ENCODE data around the gene ATP5F1D. TPM values are rescaled to one million over a fixed set of nuclear protein-coding genes. Genes with fewer than 3 reads are reported as not detected.

Gene ATP5F1D
- total RNA-seq, 2 donors from 2014 or later: 540 to 639 TPM

- intact Hi-C loops (cut with DNase I): loop anchor here (10.0 kb wide), 3 partner anchors 60 to 170 kb away; partner anchors contain the start of gene APC2 (in 1 of the 2)
- DNase-seq: no peak
- no peak for ATAC-seq
These were observed 42.9 kb downstream of the ATP5F1D start for GRCh38 chr19:1284293-1284978.

GRCh38 chr19:1284979-1285736 is 43.6 kb downstream of the ATP5F1D start:
- intact Hi-C loops (cut with DNase I): loop anchor here (10.0 kb wide), 3 partner anchors 60 to 170 kb away; partner anchors contain the start of gene APC2 (in 1 of the 2)
- ATAC-seq (no peak), DNase-seq (no peak)

- ATAC-seq (no peak), DNase-seq (no peak)
- intact Hi-C loops (cut with DNase I): loop anchor here (10.0 kb wide), 3 partner anchors 59 to 169 kb away; partner anchors contain the start of gene APC2 (in 1 of the 2)
These were observed 44.3 kb downstream of the ATP5F1D start, which contains the start of gene EFNA2 for GRCh38 chr19:1285737-1286360. Gene EFNA2, plus strand, starts transcription at chr19:1285873. Its CDS starts 296 bp downstream, at chr19:1286169.

- ATAC-seq (no peak), DNase-seq (no peak)
- intact Hi-C loops (cut with DNase I): loop anchor here (10.0 kb wide), 3 partner anchors 58 to 168 kb away; partner anchors contain the start of gene APC2 (in 1 of the 2)
These were observed 45.2 kb downstream of the ATP5F1D start for GRCh38 chr19:1286487-1287353.

GRCh38 chr19:1287354-1288225 is 46.0 kb downstream of the ATP5F1D start:
- intact Hi-C loops (cut with DNase I): loop anchor here (10.0 kb wide), 3 partner anchors 57 to 167 kb away; partner anchors contain the start of gene APC2 (in 1 of the 2)

GRCh38 chr19:1288226-1288612 is 46.7 kb downstream of the ATP5F1D start:
- intact Hi-C loops (cut with DNase I): loop anchor here (10.0 kb wide), 3 partner anchors 57 to 167 kb away; partner anchors contain the start of gene APC2 (in 1 of the 2)
- no peak for DNase-seq

More at GRCh38 chr19:1287354-1288225, 46.0 kb downstream of the ATP5F1D start:
- no peak for ATAC-seq
- DNase-seq: no peak

GRCh38 chr19:1288833-1289685 is 47.5 kb downstream of the ATP5F1D start:
- DNase-seq (no peak), ATAC-seq (no peak)
- intact Hi-C loops (cut with DNase I): loop anchor here (10.0 kb wide), 3 partner anchors 56 to 166 kb away; partner anchors contain the start of gene APC2 (in 1 of the 2)

More at GRCh38 chr19:1288226-1288612, 46.7 kb downstream of the ATP5F1D start:
- no peak for ATAC-seq

- no peak for DNase-seq
These were observed 48.1 kb downstream of the ATP5F1D start for GRCh38 chr19:1289686-1290025.

GRCh38 chr19:1290196-1290702 is 48.7 kb downstream of the ATP5F1D start:
- ATAC-seq: no peak
- no peak for DNase-seq
- intact Hi-C loops (cut with DNase I): no loop called here

More at GRCh38 chr19:1289686-1290025, 48.1 kb downstream of the ATP5F1D start:
- no peak for ATAC-seq
- intact Hi-C loops (cut with DNase I): loop anchor here (10.0 kb wide), 3 partner anchors 55 to 165 kb away; partner anchors contain the start of gene APC2 (in 1 of the 2)

- DNase-seq: no peak
- ATAC-seq: no peak
- intact Hi-C loops (cut with DNase I): no loop called here
These were observed 49.4 kb downstream of the ATP5F1D start for GRCh38 chr19:1290703-1291651.

- ATAC-seq (no peak), DNase-seq (no peak)
- intact Hi-C loops (cut with DNase I): no loop called here
These were observed 50.3 kb downstream of the ATP5F1D start for GRCh38 chr19:1291761-1292418.

GRCh38 chr19:1292419-1293151 is 51.0 kb downstream of the ATP5F1D start:
- ATAC-seq: no peak
- DNase-seq: no peak
- intact Hi-C loops (cut with DNase I): no loop called here

GRCh38 chr19:1293782-1294604 is 52.4 kb downstream of the ATP5F1D start:
- no peak for ATAC-seq
- intact Hi-C loops (cut with DNase I): no loop called here
- no peak for DNase-seq

Measured in left cardiac atrium (tissue), 4 donors.